NCI-H1436 (cell line): ENCODE data around the gene USP3.

Experiments used
- DNase-seq: peaks from one replicate; lab custom pipeline; 2025; lab: John Stamatoyannopoulos, UW

Gene USP3

GRCh38 chr15:63593705-63594671 is 89.6 kb downstream of the USP3 start:
- no peak for DNase-seq

DNA sequence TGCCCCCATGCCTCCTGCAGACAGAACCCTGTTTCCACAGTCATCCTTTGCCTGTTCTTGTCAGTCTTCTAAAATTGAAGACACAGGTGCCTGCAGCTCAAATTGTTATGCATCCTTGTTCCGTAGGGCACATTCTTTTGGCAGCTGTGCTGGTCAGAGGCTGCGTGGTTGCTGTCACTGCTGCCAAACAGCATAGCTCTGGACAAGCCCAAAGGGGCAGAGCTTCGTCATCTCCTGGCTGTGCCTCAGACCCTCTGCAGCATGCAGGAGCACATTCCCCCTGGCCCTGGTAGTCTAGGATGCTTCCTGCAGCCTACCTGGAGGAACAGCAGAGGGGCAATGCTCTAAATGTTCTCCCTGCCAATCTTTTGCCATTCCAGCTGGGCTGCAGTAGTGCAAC is 90.7 kb downstream of the USP3 start:
- DNase-seq, result no peak

- no peak for DNase-seq
Observed at GRCh38 chr15:63595688-63596087, 91.3 kb downstream of the USP3 start.

GRCh38 chr15:63596676-63597037 is 92.3 kb downstream of the USP3 start:
- DNase-seq, result no peak

DNA sequence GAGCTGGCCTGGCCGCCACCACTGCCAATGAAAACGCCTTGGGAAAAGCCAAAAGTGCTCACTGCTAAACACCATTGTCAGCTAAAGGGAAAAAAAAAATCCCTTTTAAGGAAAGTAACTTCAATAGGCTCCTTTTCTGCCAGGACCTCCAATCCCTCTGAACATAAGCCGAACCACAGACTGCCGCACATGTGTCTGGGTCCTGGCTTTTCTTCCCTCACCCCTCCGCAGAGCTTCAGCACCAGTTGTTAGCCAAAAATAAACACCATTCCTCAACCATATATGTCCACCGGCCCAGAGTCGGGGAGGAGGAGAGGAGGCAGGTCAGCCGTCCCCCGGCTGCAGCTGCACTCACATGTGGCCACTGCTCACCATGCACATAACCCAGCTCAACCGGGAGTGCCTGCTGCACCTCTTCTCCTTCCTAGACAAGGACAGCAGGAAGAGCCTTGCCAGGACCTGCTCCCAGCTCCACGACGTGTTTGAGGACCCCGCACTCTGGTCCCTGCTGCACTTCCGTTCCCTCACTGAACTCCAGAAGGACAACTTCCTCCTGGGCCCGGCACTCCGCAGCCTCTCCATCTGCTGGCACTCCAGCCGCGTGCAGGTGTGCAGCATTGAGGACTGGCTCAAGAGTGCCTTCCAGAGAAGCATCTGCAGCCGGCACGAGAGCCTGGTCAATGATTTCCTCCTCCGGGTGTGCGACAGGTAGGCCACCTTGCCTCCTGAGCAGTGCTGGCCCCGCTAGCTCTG is 92.8 kb downstream of the USP3 start, which contains the start of gene FBXL22:
TSS of gene FBXL22 (plus strand) at position 350 of the 753 bp plus-strand sequence. CDS start at position 356, 6 bp downstream.
- no peak for DNase-seq

GRCh38 chr15:63597821-63598220 is 93.4 kb downstream of the USP3 start:
- DNase-seq, result no peak

DNA sequence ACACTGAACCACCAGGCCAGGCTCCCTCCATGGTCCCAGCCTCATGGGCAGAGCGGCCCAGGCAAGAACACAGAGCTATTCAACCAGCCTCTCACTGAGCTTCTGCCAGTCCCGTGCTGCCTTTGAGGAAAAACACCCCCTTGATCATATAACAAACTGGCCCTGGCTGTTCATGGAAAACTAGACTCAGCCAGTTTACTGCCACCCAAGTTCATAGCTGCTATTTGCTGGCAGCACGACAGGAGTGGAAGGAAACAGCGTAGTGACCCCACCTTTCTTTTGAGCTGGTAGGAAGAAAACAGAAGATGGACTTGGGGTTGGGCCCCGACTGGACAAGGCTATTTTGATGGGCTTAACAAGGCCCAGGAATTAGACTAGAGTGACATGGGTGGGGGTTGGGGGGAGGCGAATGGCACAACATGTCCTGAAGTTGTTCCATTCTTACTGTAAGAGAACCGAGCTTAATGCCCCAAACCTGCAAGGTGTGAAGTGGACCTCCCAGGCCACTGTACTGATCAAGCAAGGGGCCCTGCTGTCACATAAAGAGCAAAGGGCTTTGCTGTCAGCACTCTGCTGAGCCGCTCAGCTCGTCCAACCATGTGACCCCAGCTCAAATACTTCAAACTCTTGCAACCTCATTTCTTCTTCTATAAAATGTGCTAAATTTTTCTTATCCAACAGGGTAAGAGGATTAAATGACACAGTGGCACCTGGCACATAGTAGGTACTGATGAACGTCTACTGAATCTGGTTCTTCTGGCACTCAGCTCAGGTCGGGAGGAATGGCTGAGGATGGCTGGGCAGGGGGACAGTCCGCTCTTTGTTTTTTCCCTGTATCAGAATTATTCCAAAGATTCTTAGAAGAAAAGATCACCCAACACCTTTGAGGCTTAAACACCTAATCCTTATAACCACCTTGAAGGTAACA is 94.3 kb downstream of the USP3 start:
- no peak for DNase-seq

GRCh38 chr15:63599401-63600000 is 95.1 kb downstream of the USP3 start:
- DNase-seq, result no peak

DNA sequence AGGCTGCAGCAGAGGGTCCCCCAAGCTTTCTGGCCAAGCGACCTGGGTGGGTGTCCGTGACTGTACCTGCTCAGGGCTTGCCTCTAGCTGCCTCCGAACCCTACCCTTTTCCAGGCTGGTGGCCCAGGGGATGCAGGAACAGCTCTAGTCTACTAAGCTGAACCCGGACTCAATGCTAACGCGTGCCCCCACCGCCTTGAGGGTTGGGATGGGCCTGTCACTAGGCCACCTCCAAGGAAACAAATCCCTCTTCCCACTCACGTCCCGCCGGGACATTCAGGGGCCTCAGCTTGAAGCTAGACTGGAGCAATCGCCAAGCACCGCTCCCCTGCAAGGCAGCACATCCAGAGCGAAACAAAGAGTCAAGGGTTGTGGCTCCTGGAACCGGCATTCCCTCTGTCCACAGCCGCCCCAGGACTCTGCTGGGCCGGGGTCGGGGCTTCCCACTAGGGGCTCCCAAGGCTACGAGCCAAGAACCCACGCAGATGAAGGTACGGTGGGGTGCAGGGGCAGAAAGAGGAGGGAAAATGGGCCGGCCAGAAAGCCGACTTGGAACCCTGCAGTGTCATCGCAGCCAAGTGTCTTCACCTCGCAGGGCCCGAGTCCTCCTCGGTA is 95.7 kb downstream of the USP3 start:
- DNase-seq, result no peak

GRCh38 chr15:63600616-63601025 is 96.2 kb downstream of the USP3 start:
- peak; percentile 84 for DNase-seq

DNA sequence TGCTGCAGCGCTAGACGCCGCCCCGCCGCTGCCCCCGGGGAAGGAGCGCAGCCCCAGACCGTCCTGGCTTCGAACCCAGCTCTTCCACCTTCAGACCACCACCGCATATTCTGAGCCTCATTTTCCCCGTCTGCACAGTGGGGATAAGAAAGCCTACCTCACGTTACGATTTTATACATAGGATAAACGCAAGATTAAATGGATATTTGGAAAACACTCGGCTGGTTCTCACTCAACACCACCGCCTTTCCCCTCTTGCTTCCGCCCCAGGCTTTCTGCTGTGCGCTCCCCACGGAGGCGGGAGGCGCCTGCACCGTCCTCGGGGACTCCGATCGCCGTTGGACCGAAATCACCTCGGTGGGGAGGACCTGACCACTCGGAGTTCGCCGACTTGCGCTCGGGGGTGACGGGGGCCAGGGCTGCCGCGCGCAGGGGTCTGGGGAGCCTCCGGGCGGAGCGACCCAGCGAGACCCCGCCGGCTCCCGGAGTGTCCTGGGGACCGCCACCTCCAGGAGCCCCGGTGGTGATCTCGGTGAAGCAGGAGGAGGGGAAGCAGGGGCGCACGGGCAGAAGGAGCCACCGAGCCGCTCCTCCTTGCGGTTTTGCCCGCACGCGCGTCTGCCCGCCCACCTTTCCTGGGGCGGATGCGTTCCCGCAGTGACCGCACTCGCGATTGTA is 96.8 kb downstream of the USP3 start:
- DNase-seq, result no peak

DNA sequence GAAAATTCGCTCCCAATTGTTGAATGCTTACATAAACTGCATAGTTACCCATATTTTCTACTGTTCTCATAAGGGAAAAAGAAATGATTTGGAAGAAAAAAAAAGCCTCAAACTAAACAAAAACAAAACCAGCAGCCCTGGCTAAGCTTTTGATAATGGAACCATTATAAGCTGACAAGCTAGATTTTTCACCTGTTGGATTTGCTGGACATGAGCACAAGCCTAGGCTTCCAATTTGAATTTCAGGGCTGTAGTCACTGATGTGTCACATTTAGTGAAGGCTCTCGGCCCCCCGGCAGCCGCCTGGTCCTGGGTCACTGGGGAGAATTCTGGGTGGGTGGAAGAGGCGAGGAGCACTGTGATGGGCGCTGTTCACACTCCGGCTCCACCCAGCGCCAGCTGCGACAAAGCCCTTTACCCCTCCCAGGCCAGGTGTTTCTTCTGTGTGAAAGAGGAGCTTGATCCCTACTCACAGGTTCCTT is 97.4 kb downstream of the USP3 start:
- peak; percentile 35 for DNase-seq

DNA sequence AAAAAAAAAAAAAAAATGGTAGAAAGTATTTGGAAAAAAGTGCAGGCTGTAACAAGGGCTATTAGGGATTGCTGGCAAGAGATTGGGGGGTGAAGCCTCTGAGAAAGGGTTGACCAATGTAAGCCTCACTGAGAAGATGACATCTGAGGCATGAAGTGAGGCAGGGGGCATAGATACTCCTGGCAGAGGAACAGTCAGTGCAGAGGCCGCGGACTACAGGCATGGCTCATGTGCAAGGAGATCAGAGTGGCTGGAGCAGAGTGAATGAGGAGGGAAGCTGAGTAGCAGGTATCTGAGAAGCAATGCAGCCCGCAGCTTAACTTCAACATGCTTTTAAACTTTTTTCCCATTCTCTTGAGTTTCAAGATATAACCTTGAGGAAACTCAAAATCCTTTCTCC is 98.2 kb downstream of the USP3 start:
- DNase-seq, result no peak

DNA sequence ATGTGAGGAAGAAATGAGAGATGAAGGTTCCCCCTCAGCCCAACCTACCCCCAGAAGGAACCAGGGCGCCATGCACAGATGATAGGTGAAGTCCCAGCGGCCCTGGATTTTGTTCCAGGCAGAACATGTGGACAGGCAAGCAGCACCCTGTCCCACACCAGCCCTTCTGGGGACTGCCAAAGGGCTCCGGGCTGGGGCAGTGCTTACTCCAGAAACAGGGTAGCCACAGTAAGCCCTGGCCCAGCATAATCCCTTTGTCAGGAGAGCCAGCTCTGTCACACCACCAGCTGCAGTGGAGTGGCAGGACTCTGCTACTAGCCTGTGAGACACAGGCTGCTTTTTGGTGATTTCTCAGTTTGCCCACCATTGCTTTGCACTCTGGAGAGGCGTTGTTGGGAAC is 99.1 kb downstream of the USP3 start:
- DNase-seq, result no peak

DNA sequence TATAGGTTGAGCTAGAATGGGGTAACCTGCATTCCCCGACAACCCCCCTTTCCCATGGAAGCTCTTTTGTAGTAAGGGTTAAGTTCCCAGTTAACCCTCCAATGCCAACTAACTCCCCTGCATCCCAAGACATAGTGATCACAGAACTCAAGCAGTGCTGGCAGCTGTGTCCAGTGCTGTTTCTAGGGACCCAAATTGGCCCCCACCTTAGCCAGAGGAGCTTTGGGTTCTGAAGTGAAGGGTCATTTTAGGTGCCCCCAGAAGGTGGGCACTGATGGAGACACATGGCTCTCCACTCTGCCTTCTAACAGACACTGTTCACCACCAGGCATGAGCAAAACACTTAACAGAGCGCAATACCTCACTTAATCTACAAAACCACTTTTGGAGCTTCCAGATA is 99.9 kb downstream of the USP3 start:
- no peak for DNase-seq

DNA sequence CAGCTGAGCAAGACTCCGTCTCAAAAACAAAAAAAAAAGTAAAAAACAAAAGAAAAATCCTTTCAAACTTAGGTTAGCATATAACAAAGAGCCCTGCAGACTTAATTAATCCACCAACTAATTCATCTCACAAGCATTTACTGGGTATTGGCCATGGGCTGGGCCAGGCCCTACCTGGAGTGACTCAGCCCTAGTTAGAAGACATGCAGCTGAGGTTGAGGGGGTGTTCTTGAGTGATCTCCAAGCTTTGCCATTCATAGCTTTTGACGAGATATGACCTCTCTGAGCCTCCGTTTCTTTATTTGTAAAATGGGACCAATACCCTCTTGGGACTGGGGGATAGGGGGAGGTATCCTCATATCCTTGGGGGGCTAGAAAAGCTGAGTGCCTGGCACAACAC is 100.6 kb downstream of the USP3 start:
- no peak for DNase-seq

- no peak for DNase-seq
Observed at GRCh38 chr15:63605816-63606215, 101.4 kb downstream of the USP3 start.

DNA sequence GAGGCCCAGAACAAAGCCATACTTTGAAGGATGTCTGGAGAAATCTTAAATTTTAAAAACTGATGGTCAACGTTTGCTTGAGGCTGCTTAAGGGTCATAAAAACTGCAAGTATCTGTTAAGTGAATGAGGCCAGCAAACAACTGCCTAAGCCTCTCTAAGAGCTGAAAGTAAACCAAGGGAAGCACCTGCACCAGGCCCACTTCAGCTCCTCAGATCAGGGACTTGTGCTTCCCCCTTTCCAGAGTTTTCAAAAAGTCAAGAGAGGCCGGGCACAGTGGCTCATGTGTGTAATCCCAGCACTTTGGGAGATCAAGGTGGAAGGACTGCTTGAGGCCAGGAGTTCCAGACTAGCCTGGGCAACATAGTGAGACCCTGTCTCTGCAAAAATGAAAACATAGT is 101.9 kb downstream of the USP3 start:
- DNase-seq, result no peak

GRCh38 chr15:63608989-63609388 is 104.6 kb downstream of the USP3 start:
- no peak for DNase-seq

DNA sequence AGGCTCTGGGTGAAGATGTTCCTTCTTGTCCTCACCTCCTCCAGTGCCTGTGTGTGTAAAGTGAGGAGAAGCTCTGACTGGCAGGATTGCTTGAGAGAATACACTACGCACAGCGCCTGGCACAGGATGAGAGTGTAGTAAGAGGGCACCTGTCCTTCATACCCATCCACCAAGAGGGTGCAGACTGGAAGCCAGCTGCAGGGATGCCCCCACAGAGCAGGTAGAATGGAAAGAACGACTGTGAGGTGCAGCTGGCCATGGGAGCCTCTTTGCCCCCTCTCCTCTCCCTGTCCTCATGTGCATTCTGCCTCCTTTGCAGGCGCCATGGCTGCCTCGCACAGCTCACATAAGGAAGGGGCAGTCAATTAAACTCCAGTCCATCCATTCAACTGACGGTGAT is 105.1 kb downstream of the USP3 start:
- no peak for DNase-seq
